Fibroblast of mammary gland (primary cell): Measurements from ENCODE around the gene GSN.
A peak's percentile ranks its signal among the peaks of the same experiment; 100 is the strongest.

Experiments
- DNase-seq: peaks from one replicate; pipeline ENCODE4 v3.0.0-alpha.2; 2010; ENCODE audit warnings: low read depth
- H3K4me3 ChIP-seq: 2 replicates; pipeline ENCODE4 v1.5.1; 2011; ENCODE audit warnings: low read depth, mild to moderate bottlenecking, low read length, moderate library complexity; ENCODE audit not compliant: control insufficient read depth
- TF ChIP-seq, protein P1 (sequence below): conservative IDR thresholded peaks from 2 replicates; pipeline ENCODE4 v1.5.1; 2011; ENCODE audit warnings: low read depth, low read length, inconsistent platforms; ENCODE audit not compliant: control insufficient read depth, insufficient read depth

Gene GSN

DNA sequence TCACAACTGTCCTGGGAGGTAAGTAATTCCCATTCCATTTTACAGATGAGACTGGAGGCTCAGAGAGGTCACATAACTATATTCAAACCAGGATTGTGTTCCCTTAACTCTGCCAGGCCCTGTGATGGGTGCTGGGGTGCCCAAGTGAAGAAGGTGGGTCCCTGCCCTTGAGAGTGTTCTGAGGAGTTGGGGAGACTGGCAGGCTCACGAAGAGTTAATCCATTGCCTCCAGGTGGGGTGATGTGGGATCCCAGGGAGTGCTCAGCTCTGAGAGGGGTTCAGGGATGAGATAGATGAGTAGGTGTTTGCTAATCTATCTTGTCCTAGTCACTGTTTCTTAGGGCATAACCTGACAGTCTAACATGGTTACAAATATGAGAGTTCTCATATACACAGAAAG is 36.7 kb downstream of the GSN start:
- DNase-seq, result no peak
- H3K4me3 ChIP-seq, result no peak overlapping the region
- TF ChIP-seq, protein P1, sequence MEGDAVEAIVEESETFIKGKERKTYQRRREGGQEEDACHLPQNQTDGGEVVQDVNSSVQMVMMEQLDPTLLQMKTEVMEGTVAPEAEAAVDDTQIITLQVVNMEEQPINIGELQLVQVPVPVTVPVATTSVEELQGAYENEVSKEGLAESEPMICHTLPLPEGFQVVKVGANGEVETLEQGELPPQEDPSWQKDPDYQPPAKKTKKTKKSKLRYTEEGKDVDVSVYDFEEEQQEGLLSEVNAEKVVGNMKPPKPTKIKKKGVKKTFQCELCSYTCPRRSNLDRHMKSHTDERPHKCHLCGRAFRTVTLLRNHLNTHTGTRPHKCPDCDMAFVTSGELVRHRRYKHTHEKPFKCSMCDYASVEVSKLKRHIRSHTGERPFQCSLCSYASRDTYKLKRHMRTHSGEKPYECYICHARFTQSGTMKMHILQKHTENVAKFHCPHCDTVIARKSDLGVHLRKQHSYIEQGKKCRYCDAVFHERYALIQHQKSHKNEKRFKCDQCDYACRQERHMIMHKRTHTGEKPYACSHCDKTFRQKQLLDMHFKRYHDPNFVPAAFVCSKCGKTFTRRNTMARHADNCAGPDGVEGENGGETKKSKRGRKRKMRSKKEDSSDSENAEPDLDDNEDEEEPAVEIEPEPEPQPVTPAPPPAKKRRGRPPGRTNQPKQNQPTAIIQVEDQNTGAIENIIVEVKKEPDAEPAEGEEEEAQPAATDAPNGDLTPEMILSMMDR, result no peak

DNA sequence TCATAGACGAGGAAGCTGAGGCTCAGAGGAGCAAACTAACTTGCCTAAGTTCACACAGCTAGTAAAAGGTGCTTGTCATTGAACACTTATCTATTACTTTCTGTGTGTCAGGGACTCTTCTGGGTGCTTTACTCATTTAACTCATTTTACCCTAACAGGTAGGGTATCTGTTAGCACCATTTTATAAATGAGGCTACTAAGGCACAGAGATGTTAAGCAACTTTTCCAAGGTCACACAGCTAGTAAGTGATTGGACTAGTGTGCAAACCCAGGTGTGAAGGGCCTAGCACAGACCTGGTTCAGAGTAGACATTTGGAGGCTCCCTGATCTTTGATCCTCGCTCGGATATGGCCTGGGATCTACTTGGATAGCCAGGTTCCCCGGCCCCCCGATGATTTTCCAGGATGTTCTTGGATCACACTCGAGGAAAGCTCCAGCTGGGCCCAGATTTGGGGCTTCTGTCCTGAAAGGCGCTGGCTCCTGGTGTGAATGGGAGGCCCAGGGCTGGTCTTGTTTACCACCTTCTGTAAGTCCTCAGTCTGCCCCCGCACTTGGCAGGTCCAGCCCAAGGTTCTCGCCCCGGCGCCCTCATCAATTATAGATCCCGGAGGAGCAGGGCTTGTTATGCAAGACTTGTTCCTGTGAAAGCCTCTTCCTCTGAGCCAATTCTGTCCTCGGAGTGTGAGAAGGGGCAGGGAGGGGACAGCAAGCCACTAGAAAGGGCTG is 37.5 kb downstream of the GSN start:
- TF ChIP-seq, protein P1, result no peak
- DNase-seq, result peak; percentile 81
- no peak overlapping the region for H3K4me3 ChIP-seq

DNA sequence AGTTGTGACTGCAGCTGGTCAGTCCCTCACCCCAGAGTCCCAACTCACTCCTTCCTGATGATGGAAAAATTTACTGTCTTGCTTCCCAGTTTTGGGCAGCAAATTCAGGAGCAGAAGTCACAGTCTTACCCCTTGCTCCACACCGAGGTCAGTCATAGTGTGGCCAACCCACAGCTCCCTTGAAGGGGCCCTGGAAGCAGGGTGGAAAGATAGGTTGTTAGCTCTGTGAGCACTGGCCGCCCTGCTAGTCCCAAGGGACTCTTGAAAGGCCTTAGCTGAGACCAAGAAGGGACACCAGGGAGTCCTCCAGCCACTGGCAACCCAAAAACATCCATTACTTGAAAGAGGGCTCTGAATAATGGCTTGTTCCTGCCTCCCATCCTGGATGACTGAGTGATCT is 40.0 kb downstream of the GSN start:
- no peak for DNase-seq
- H3K4me3 ChIP-seq, result no peak overlapping the region
- TF ChIP-seq, protein P1, result no peak

DNA sequence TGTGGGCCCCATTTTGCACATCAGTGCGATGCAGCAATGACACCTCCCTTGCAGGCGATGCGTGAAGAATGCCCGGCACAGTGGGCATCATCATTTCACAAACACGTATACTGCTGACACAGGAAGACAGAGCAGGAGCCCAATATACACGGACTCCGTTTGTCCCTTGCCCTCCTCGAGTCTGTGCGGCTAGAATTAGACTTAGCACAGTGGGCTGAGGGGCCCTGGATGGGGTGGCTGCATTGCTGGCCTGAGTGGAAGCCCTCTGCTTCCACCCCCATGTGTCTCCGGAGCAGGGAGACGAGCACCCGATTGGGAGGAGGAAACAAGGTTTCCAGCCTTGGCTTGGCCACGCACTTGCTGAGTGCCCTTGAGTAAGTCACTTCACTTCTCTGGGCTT is 40.8 kb downstream of the GSN start:
- no peak overlapping the region for H3K4me3 ChIP-seq
- DNase-seq, result no peak
- TF ChIP-seq, protein P1, result no peak

DNA sequence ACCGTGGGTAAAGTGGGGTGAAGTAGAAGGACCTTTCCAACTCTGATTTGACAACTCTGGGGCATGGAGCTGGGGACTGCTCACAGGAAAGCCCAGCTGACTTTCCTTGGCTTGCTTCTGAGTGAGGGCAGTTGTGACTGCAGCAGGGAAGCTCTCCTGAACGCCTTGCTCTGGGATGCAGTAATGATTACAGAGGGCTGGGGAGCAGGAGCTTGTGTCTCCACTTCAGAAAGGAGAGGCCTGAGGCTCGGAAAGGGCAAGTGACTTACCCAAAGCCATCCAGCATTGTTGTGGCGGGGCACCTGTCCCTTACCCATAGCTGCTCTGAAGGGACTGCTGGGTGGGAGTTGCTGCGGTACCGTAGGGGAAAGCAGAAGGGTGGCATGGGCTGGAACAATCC is 41.2 kb downstream of the GSN start:
- H3K4me3 ChIP-seq, result no peak overlapping the region
- TF ChIP-seq, protein P1, result no peak
- no peak for DNase-seq

DNA sequence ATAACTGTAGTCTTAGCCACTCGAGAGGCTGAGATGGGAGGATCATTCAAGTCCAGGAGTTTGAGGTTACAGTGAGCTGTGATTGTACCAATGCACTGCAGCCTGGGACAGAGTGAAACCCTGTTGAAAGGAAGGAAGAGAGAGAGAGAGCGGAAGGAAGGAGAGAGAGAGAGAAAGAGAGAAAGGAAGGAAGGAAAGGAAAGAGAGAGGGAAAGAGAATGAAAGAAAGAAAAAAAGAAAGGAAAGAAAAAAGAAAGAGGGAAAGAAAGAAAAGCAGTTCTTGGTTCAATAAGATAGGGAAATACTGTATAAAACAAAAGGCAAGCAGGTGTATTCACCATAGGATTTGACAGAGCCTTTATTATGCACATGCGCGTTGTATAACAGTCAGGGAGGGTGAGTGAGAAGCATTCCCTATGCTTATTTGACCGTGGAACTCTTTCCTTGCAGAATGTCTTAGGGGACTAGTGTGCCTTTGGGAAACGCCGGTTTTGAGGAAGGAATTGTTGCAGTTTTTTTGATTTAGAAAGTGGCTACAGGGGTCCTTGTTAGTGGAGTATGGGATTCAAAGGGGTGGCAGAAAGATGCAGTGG is 42.0 kb downstream of the GSN start:
- TF ChIP-seq, protein P1, result no peak

DNA sequence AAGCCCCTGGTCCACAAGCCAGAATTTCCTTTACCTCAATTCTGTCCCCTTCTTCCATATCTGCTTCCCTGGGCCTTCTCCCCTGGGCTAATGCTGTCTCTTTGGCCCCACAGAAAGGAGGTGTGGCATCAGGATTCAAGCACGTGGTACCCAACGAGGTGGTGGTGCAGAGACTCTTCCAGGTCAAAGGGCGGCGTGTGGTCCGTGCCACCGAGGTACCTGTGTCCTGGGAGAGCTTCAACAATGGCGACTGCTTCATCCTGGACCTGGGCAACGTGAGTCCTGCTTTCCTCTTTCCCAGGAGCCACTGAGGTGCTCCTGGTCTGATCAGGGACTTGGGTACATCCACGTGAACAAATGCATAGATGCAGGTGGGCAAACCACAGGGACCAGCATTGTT is 42.6 kb downstream of the GSN start:
- TF ChIP-seq, protein P1, result no peak
- no peak for DNase-seq
- no peak overlapping the region for H3K4me3 ChIP-seq

More for the DNA sequence above, 42.0 kb downstream of the GSN start:
- no peak for DNase-seq
- H3K4me3 ChIP-seq, result no peak overlapping the region
